NK-92 (cell line): Measurements from ENCODE around the gene TPM2.

ENCODE experiments used
- DNase-seq: peaks from one replicate; lab custom pipeline; 2025; ENCODE audit not compliant: unreplicated experiment; lab: John Stamatoyannopoulos, UW

TPM2 gene

GRCh38 chr9:35718721-35719511, 29.2 kb upstream of the TPM2 start:
- no peak for DNase-seq

GRCh38 chr9:35717132-35717870, 27.6 kb upstream of the TPM2 start:
- no peak for DNase-seq

- no peak for DNase-seq
These were observed 26.5 kb upstream of the TPM2 start for GRCh38 chr9:35716230-35716629.

- DNase-seq, result no peak
These were observed 25.0 kb upstream of the TPM2 start for GRCh38 chr9:35714579-35715252.

GRCh38 chr9:35714123-35714522, 24.4 kb upstream of the TPM2 start:
- DNase-seq, result no peak

- DNase-seq, result no peak
These were observed 23.9 kb upstream of the TPM2 start for GRCh38 chr9:35713578-35713977.

- no peak for DNase-seq
These were observed 23.2 kb upstream of the TPM2 start for GRCh38 chr9:35712762-35713400.

- DNase-seq, result no peak
These were observed 22.0 kb upstream of the TPM2 start for GRCh38 chr9:35711501-35712428.

GRCh38 chr9:35710818-35711500, 21.2 kb upstream of the TPM2 start:
- DNase-seq, result no peak

GRCh38 chr9:35708146-35708545, 18.4 kb upstream of the TPM2 start:
- no peak for DNase-seq

- DNase-seq, result no peak
These were observed 17.2 kb upstream of the TPM2 start for GRCh38 chr9:35706951-35707350.

- no peak for DNase-seq
These were observed 16.2 kb upstream of the TPM2 start for GRCh38 chr9:35705836-35706430.

- DNase-seq, result no peak
These were observed 15.6 kb upstream of the TPM2 start for GRCh38 chr9:35705372-35705771.

- DNase-seq, result no peak
These were observed 14.4 kb upstream of the TPM2 start for GRCh38 chr9:35703906-35704672.

- no peak for DNase-seq
These were observed 13.0 kb upstream of the TPM2 start for GRCh38 chr9:35702696-35703095.

GRCh38 chr9:35700942-35701341, 11.2 kb upstream of the TPM2 start:
- DNase-seq, result no peak

GRCh38 chr9:35700031-35700430, 10.3 kb upstream of the TPM2 start:
- DNase-seq, result no peak

- no peak for DNase-seq
These were observed 8.5 kb upstream of the TPM2 start for GRCh38 chr9:35698231-35698630.

- DNase-seq, result no peak
These were observed 7.8 kb upstream of the TPM2 start for GRCh38 chr9:35697486-35697885.
